Measurements from ENCODE around the gene PEX5L. TPM values are rescaled to one million over a fixed set of nuclear protein-coding genes. Genes with fewer than 3 reads are reported as not detected.

Gene PEX5L
- total RNA-seq, 6 experiments from 2014 or later, result not detected

DNA sequence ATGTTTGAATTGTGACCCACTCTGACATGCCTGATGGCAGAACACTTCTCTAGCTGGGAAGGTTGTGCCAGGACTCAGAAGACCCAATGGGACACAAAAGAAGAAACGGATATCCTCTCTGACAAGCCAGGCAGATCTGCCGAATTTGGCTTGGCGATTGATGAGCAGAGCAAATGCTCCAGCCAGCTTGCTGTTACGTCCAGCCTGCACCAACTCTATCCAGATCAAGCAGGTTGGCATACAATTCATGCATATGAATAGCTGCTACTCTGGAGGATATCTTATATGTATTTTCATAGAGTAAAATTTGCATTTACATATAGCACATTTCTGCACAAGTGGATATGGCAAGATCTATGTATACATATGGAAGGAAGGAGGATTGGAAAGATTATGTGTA is 102.8 kb downstream of the PEX5L start:
- TF ChIP-seq, protein P1, sequence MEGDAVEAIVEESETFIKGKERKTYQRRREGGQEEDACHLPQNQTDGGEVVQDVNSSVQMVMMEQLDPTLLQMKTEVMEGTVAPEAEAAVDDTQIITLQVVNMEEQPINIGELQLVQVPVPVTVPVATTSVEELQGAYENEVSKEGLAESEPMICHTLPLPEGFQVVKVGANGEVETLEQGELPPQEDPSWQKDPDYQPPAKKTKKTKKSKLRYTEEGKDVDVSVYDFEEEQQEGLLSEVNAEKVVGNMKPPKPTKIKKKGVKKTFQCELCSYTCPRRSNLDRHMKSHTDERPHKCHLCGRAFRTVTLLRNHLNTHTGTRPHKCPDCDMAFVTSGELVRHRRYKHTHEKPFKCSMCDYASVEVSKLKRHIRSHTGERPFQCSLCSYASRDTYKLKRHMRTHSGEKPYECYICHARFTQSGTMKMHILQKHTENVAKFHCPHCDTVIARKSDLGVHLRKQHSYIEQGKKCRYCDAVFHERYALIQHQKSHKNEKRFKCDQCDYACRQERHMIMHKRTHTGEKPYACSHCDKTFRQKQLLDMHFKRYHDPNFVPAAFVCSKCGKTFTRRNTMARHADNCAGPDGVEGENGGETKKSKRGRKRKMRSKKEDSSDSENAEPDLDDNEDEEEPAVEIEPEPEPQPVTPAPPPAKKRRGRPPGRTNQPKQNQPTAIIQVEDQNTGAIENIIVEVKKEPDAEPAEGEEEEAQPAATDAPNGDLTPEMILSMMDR (IDR thresholded peaks at IDR 0.05), result no peak
- no peak for TF ChIP-seq POLR2A (IDR thresholded peaks at IDR 0.05)
- Histone ChIP-seq H3K4me1 (no peaks in the 10 kb centered on the region), H3K27ac (no peak overlapping the region), H3K36me3 (no peaks in the 10 kb centered on the region), H3K27me3 (no peaks in the 10 kb centered on the region), H3K9me3 (no peaks in the 10 kb centered on the region), H3K4me3 (no peak overlapping the region)
- ATAC-seq (no peak), DNase-seq (no peak)
- intact Hi-C loops (cut with DNase I), result no loop called here
- 55% methylated on average over 4 of the region's 4 CpGs for WGBS (ENCODE audit: insufficient coverage, low coverage, low lambda C conversion rate, missing lambda C conversion rate)

DNA sequence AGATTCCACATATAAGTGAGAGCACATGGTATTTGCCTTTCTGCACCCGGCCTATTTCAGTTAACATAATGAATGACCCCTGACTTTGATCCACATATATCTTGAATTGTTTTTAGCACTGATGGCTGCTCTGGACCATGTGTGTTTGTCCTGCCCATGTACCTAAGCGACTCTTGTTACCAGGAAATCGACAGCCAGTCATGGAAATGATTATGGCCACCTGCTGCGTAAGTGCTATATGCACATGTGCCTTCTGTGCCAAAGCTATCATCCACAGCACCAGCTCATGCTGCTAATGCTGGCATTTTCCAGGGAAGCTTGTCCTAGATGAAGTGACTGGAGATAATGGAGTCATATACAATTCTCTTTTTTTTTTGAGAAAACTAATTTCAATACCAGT is 103.7 kb downstream of the PEX5L start:
- 56% methylated on average over 4 of the region's 4 CpGs for WGBS (ENCODE audit: insufficient coverage, low coverage, low lambda C conversion rate, missing lambda C conversion rate)
- intact Hi-C loops (cut with DNase I), result no loop called here
- no peaks in the 10 kb centered on the region for H3K9me3 ChIP-seq
- no peak for ATAC-seq
- no peaks in the 10 kb centered on the region for H3K36me3 ChIP-seq
- no peaks in the 10 kb centered on the region for H3K27me3 ChIP-seq
- H3K4me3 ChIP-seq, result no peak overlapping the region
- no peak for DNase-seq
- no peak overlapping the region for H3K27ac ChIP-seq
- no peak for TF ChIP-seq POLR2A (IDR thresholded peaks at IDR 0.05)
- TF ChIP-seq, protein P1 (IDR thresholded peaks at IDR 0.05), result no peak
- H3K4me1 ChIP-seq, result no peaks in the 10 kb centered on the region

DNA sequence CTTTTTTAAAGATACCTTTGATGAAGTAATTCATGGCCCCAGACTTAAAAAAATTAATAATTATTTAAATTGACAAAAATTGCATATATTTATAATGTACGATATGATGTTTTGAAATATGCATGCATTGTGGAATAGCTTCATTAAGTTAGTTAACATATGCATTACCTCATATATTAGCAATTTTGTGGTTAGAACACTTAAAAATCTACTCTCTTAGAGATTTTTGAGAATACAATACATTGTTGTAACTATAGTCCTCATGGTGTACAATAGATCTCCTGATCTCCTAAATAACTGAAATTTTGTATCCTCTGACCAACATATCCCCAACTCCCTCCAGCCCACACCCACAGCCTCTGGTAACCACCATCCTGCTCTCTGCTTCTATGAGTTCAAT is 104.1 kb downstream of the PEX5L start:
- DNase-seq (no peak), ATAC-seq (no peak)
- Histone ChIP-seq H3K9me3 (no peaks in the 10 kb centered on the region), H3K27ac (no peak overlapping the region), H3K4me1 (no peaks in the 10 kb centered on the region), H3K36me3 (no peaks in the 10 kb centered on the region), H3K27me3 (no peaks in the 10 kb centered on the region), H3K4me3 (no peak overlapping the region)
- intact Hi-C loops (cut with DNase I), result no loop called here
- WGBS (ENCODE audit: insufficient coverage, low coverage, low lambda C conversion rate, missing lambda C conversion rate), result 55% methylated on average over 1 of the region's 1 CpG
- TF ChIP-seq, protein P1 (IDR thresholded peaks at IDR 0.05), result no peak
- no peak for TF ChIP-seq POLR2A (IDR thresholded peaks at IDR 0.05)

DNA sequence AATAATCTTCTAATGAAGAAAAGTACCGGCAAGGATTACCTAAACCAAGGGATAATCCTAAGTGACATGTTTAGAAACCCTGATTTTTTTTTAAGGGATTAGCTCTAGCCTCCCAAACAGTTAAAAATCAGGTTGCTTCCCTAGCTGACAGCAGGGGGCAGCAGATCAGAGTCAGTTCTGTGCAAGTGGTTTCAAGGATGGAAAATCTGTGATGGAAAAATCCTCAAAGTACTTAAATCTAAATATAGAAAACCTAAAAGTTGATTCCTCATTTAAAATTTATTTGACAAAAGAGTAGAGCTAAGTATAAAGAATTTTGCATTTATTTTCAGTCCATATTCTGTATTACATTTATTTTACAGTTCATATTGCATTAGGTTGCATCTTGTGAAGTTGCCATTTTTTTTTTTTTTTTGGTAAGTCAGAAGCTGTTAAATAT is 107.6 kb downstream of the PEX5L start:
- Histone ChIP-seq H3K4me1 (no peaks in the 10 kb centered on the region), H3K36me3 (no peaks in the 10 kb centered on the region), H3K4me3 (no peak overlapping the region), H3K9me3 (no peaks in the 10 kb centered on the region), H3K27me3 (no peaks in the 10 kb centered on the region), H3K27ac (no peak overlapping the region)
- 23% methylated on average over 1 of the region's 1 CpG for WGBS (ENCODE audit: insufficient coverage, low coverage, low lambda C conversion rate, missing lambda C conversion rate)
- peak in 1 of 3 donors; percentile 35 for DNase-seq
- intact Hi-C loops (cut with DNase I), result no loop called here
- peak; percentile 62 to 69 (median 65) for ATAC-seq
- TF ChIP-seq, protein P1 (IDR thresholded peaks at IDR 0.05), result peak; percentile 35 to 80 (median 77)
- TF ChIP-seq POLR2A (IDR thresholded peaks at IDR 0.05), result no peak

DNA sequence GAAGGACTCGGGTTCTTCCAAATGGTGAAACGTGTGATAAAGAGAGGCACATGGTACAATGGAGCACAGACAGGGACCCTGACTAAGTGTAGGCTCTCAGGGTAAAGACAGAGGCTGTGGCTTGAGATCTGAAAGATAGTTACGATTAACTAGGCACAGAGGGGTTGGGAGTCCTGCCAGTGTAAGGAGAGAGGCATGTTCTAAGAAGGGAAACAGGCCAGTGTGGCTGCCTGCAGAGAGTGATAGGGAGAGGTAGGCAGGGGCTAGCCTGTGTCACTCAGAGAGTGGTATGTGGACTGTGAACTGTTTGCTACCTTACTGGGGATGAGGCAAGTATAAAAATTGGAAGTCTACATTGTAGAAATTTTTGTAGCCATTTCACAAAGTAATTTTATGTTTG is 109.5 kb downstream of the PEX5L start:
- no peaks in the 10 kb centered on the region for H3K36me3 ChIP-seq
- no peak overlapping the region for H3K27ac ChIP-seq
- DNase-seq, result no peak
- H3K4me3 ChIP-seq, result no peak overlapping the region
- intact Hi-C loops (cut with DNase I), result no loop called here
- no peaks in the 10 kb centered on the region for H3K4me1 ChIP-seq
- no peaks in the 10 kb centered on the region for H3K9me3 ChIP-seq
- no peak for TF ChIP-seq POLR2A (IDR thresholded peaks at IDR 0.05)
- H3K27me3 ChIP-seq, result no peaks in the 10 kb centered on the region
- no peak for ATAC-seq
- 26% methylated on average over 3 of the region's 3 CpGs for WGBS (ENCODE audit: insufficient coverage, low coverage, low lambda C conversion rate, missing lambda C conversion rate)
